Myocyte (in vitro differentiated cells): ENCODE measurements around the gene BACH2. TPM values are rescaled to one million over a fixed set of nuclear protein-coding genes. Genes with fewer than 3 reads are reported as not detected.

Experiments
- DNase-seq: peaks from one replicate; pipeline ENCODE4 v3.0.0-alpha.2; 2012; ENCODE audit warnings: low read depth
- total RNA-seq: library from RNA; depleted of rRNA; stranded (reverse); fragments of >200 nt; gene quantifications from 2 replicates; pipeline ENCODE4 v1.2.3, GENCODE V29; 2014

BACH2 gene
- total RNA-seq, 1 donor from 2014 or later: 0.13 TPM

DNA sequence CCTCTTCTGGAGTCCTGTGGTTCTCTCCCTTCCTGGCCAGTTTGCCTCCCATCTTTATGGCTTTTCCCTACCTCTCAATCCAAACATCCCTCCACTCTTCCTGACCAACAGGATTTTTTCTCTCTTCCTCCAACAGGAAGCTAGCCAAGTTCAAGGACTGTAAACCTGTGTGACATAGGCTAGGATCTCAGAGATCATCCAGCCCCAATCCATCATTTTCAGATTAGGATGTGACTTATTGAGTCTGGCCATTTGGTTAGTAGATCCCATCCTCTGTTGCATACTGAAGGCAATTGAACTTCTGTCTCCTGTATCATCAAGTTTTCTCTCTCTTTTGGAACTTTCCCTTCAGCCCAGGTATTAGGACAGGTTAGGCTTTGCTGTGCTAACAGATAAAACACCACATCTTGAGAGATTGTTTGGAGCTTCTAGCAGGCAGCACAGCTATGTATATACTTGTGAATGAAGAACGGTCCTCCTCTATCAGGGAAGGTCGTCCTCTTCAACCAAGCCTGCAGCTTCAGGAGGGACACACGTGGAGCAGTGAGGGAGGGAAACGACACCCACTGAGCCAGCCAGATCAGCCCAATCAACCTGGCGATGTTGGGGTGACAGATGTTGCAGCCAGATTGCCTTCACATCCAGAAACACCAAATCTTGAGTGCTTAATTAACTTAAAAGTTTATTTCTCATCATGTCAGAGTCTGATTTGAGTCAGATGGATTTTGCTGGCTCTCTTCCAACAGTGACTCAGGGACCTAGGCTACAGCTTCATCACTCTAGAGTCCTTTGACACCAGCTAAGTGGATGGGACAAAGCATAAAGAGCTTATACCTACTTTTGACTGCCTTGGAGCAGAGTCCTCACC, 295.5 kb downstream of the BACH2 start:
- no peak for DNase-seq

DNA sequence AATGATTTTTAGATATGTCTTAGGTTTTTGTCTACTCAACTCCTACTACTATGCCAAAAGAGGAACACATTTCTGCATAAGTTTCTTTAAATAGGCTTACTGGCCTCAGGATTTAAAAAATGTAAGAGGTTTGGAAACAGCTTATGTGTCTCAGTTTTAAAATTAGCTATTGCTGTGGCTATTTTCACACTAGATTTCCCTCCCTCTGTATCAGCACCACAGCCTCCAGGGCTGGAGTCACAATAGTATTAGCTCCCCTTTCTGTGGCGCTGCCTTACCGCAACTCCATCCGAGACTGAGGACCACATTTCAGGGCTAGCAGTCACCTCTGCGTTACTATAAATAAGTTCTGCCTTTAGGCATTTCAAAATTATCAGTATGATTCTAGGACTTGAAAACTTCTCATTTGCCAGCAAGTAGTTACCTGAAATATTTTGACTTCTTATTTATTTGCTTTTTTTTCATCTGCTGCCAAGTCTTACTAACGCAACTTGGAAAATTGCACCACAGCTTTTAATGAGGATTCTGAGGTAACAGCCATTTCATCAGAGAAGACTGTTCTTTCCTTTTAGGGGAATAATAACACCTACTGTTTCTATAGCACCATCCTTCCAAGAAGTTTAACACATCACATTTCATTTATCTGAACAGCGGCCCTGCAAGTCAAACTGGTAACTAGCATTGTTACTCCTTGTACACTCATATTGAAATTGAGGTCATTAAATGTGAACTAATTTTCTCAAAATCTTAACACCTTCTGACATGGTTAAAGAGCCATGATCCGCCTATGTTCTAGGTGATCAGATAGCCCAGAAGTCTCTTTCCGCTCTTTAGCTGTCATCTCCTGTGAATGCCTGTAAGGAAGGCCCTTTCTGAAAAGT, 296.5 kb downstream of the BACH2 start:
- DNase-seq: peak; percentile 42

DNA sequence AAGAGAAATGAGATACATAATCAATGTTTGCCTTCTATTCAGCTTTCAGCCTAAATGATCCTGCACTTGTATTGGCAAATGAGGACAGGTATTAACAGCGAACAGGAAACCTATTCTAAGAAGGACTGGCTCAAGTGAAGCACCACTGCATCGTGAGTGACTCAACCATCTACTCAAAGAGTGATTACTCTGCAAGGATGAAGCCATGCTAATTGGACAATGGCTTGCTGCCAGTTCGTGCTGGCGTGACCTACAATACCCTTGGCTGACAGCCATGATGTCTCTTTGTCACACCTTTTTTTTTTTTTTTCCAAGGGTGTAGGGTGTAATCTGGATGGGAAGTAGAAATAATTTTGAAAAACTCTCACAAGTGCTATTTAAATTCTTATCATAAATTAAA, 297.5 kb downstream of the BACH2 start:
- peak; percentile 59 for DNase-seq

DNA sequence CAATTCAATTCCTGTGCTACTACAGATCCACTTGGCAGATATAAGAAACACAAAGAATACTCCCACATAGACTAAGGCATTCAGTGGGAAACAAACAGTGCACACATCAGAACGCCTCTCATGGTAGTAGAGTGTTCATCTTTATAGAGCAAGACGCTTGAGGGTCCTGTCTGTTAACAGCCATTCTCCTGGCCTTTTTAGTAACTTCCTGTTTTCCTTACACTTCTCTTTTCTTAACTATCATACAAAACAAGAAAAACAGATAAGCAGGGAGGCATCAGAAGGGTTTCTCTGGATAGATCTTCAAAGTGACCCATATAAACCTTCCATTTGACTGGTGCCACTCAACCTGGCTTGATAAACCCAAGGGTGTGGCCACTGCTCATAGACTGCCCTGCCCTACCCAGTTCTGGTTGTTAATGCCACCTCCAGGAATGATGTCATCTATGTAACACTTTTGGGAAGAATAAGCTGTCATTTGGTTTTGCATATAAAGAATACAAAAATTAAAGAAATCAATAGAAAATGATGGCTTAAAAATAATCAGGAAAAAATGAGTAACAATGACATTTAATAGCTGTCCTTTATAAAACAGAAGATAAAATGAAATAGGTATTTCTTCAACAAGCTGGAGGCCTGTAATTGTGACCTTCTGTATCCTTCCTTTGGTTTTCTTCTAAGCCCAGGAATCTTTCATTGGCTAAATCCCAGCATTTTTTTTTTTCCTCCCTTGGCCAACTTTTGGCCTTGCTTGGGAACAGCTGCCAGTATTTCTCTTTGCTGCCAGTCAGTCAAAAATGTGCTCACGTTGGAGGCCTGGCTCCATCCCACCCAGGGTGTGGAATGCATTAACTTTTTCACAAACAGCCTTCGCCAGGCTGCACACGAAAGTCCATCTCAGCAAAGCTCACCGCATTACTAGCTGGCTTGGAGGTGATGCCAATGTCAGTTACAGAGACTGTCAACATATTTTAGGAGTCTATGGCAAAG, 298.9 kb downstream of the BACH2 start:
- peak; percentile 92 for DNase-seq

DNA sequence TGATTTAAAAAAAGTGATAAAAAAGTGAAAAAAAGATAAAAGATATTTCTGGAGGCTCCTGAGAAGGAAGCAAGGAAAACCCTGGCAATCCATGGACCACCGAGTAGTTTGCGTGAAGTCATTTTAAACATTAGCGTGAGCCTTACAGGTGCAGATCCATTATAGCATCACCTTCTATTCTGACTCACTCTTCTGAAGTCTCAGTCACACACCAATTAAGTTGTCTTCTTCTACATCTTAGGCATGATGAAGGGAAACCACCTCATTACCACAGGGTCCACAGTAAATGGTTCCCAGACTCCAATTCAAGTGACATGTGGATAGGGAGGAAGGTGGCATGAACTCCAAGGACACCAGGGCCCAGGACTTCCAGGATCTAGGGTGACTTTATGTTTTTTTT, 303.2 kb downstream of the BACH2 start:
- DNase-seq: no peak

DNA sequence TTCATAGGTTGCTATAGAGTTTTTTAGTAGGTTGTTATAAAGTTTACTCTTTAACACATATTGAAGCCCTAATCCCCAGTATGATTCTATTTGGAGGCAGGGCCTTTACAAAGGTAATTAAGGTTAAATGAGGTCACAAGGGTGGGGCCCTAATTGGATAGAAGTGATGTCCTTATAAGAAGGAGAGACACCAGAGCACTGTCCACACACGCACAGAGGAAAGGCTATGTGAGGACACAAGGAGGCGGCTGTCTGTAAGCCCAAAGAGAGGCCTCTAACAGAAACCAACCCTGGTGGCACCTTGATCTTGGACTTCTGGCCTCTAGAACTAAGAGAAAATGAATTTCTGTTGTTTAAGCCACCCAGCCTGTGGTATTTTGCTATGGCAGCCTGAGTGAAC, 303.8 kb downstream of the BACH2 start:
- no peak for DNase-seq

DNA sequence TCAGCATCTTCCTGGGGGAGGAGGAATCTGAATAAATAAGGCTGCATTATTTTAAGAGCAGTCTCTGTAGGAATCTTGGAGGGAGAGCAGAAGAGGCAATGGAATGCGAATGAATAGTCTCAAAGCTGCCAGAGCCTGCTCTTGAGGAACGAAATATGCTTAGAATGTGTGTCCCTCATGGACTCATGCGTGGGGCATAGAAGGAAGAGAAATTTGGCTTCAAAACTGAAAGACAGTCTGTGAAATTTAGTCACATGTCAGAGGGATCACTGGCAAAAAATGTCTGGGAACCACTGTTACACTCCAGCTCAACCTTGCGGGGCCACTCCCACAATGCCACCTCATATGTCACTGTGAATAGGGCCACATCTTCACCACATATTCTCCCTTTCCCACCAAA, 306.9 kb downstream of the BACH2 start:
- peak; percentile 73 for DNase-seq

DNA sequence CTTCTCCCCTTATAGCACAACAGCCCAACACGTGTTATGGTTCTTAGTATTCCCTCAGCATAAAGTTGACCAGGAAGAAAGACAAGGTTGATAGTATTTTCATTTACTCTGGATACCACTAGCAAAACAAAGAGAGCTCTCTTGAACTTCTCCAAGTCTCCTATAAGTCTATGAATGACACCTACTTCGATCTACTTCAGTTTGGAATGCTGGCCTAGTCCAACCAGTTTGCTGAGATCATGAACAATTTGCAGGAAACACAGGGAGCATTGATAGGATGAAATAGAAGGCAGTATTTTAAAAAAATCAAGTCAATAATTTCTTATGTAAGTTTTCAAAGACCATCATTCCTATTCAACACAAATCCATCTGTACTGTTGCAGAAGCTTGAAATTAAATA, 308.8 kb downstream of the BACH2 start:
- no peak for DNase-seq

DNA sequence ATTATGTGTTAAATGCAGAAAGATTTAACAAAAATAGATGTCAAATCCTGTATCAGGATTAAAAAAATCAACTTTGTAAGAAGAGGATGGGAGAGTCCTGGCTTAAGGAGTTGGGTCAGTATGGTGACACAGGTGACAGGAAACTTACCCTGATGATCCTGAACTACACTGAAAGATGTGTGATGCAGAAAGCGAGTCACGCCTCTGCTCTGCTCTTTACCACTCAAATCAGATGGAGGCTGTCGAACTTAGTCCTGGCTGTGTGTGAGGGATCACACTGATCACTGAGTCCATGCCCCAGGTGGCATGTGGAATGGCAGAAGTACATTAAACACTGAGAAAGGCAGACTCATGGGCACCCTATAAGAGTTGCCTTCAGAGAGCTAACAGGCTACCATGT, 309.5 kb downstream of the BACH2 start:
- no peak for DNase-seq

DNA sequence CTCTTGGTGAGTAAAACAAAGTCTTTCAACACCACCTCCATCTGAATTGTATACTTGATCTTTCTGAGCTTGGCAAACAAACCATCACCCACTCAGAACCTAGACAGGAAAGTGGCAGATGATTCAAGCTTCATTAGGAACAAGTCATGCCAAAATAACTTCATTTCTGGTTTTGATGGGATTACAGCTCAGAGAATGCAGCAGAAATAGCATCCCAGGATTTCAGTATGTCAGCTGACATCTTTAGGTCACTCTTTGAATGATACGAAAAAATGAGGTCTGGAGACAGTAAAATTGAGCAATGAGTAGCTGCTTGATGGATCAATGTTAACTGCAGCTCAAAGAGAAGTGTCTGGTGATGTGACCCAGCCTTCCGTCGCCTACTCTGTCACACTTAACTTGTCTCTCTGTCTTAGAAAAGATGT, 310.0 kb downstream of the BACH2 start:
- peak; percentile 62 for DNase-seq

DNA sequence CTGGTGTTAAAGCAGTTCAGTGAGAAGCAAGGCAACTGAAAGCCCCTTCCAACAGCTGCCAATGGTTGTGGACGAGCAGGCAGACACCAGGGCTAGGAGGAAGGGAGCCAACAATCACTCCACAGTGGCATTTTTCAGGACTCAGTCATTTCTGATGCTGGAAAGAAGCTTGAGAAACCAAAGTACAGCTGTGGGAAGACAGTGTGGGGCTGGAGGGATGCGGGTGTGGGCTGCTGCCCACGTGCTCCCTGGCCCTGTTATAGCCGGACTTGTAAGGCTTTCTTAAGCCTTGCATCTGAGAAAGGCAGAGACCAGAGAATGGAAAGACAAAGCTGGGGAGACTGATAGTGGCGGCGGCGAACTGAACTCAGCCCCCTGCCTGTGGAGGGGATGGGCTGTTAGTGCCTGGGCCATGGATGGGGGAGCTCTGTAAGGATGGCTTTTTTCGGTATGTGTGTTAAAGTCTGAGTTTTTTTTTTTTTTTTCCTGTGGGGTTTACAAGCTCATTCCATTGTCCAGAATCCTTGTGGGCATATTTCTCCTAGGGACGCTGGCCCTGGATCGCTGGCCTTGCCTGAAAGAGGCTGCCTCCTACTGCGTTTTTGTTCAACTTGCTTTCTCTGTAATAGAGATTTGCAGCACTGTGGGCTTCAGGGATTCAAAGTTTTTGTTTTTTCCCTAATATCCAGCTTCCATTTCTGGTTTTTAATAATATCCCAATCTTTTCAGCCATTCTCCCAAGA, 310.7 kb downstream of the BACH2 start:
- peak; percentile 97 for DNase-seq

DNA sequence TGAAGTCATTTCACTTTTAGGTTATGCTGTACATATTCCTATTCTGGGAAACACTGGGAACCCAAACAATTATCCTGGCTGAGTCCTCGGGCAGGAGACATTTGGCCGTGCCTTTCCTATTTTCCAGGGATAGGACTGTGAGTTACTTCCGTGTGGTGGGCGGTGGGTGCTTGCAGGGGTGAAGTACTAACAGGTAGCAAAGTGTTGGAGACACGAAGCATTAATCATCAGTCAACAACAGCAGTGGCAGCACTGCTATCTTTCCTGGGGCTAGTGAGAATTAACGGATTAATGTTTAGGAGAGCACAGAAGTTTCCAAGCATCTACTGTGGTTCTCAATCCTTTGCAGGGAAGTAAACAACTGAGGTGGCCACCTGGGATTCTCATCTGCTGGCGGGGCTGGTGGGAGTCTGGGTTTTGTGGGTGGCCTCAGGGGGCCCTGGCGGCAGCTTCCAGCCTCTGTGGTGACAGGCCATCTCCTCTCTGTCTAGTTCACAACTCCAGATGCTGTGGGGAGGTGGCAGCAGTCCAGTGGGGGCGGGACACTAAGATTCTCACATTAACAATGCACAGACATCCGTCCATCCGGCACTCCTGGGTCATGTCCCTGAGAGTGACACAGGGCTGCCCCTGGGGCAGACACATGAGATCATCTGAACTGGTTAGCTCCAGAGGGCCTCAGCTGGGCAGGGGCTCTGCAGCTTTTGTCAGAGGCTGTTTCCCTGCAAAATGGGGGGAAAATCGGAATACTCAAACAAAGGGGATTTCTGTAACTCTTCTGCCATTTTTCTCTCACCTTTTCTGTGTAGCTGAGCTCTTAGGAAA, 311.5 kb downstream of the BACH2 start:
- DNase-seq: peak; percentile 84

DNA sequence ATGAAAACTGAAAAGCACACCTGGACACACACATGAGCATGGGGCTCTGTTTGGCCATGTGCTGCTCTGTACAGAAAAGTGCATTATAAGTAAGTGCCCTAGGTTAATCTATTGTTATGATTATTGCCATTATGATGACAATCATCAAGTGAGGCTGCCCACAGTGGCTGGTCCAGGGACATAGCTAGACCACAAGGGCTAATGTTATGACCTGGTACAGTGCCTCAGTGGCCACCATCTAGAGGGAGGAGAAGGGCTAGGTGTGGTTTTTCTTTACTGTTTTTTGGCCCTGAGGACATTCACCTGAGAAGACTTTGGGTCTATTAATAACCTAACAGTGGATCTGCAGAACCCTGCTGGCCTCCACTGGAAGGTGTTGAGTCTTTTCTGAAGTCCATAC, 316.3 kb downstream of the BACH2 start:
- no peak for DNase-seq

DNA sequence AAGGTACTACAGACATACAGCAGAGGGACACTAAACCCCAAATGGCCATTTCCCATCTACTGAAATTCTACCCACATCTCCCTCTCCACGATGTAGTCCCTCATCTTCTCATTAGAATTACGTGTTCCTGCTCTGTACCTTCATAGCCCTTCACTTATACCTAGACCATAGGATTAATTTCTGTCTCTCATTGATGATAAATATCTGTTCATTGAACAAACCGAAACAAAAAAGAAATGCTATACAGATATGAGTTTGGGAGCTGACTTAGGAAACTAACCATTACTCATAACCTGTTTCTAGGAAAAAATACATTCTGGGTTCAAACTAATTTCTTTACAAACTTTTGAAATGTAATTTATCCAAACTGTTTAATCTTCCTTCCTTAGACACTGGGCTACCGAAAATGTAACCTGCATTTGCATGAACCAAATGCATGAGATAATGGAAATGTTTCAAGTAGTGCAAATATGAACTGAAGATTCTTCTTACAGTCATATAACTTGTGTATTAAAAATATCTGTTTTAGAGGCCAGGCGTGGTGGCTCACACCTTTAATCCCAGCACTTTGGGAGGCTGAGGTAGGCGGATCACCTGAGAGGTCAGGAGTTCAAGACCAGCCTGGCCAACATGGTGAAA, 317.0 kb downstream of the BACH2 start:
- DNase-seq: no peak

DNA sequence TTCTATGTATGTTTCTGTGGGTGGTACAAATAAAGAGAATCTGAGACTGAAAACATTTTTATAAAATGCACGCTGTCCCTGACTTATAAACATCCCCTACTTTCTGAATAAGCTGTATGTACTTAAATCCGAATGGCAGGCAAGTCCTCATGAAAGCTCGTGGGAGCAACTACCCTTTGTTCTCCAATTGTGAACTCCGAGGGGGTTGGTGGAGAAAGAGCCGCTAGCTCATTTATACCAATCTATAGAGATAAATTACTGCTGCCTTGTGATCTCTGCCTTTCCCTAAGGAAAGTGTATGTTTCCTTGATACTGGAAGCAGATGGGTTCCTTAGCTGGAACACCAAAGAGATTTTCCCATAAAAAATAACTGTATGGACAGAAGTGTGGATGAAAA, 317.9 kb downstream of the BACH2 start:
- DNase-seq: no peak

DNA sequence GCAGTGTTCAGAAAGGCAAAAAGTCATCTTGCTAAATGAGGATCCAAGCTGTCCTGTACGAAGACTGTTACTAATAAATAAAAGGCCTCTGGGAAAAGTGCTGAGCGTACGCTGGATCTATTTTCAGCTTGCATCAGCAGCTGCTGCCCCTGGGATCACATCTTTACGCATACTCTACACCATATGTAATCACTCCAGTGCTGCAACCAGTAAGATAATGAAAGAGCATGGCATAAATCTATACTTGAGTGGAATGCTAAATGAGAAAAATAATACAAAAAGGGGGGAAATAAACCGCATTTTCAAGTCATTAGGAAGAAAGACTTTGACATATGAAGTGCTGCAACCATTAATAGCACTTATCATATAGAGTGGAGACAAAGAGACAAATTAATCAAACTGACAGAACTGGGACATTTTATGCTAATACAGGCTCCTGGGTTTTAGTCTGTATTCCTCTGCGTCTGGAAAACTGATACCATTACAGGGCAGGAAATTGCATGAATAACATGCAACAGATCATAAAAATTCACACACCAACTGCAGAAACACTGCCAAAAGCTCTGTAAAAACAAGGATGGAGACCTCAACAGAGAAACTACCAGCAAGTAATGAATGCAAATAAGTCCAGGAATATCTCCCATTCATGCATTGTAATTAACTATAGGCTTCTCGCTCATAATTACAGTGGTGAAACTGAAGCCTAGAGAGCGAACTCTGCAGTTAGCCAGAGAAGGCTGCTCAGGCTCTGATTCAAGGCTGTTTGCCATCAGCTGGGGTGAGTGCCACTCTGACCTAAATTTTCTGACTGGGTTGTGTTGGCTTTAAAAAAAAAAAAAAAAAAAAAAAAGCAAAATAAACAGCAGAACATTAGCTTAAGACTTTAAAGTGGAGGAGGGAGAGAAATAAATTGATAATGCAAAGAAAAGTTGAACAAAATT, 318.6 kb downstream of the BACH2 start:
- peak; percentile 58 for DNase-seq

DNA sequence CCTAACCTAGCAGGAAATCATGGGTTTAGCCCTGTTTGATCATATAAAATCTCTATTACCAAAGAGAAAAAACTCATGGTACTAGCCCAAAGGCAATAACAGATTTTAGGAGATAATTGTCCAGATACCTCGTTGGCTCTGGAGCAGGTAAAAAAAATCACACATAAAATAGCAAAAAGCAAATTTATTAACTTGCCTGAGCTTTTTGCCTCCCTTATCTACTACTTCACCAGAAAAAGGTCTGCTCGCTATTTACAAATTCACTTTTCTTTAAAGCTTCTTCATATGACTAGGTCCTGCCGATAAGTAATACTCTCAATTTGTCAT, 320.0 kb downstream of the BACH2 start:
- DNase-seq: no peak
